LoVo (cell line): ENCODE results near the gene AKAP7.
A peak's percentile ranks its signal among the peaks of the same experiment; 100 is the strongest.

Source experiments
- DNase-seq: peaks from one replicate; pipeline ENCODE4 v3.0.0-alpha.2; 2016; ENCODE audit warnings: low spot score

Gene AKAP7

GRCh38 chr6:131205481-131206244 lies 70.4 kb downstream of the AKAP7 start:
- DNase-seq: no peak

- no peak for DNase-seq
These were observed 71.4 kb downstream of the AKAP7 start for GRCh38 chr6:131206463-131207251.

- DNase-seq: no peak
These were observed 73.5 kb downstream of the AKAP7 start for GRCh38 chr6:131208787-131209186.

DNA sequence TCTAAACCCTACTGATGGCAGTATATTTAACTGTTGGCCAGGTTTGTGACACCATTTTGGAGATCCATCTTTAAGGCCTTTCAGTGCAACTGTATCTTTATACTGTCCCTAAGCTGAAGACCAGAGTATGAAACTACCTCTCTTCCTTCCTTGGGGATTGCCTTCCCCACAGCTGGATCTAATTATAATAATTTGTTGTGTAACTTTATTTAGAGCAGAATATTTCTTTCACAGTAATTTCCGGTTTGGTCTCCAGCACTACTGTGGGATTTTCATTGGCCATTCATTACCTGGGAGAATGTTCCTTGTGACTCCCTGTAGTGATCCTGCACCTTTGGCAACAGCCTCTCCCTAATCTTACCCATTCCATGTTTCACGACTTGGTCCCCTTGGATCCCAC lies 75.2 kb downstream of the AKAP7 start:
- no peak for DNase-seq

DNA sequence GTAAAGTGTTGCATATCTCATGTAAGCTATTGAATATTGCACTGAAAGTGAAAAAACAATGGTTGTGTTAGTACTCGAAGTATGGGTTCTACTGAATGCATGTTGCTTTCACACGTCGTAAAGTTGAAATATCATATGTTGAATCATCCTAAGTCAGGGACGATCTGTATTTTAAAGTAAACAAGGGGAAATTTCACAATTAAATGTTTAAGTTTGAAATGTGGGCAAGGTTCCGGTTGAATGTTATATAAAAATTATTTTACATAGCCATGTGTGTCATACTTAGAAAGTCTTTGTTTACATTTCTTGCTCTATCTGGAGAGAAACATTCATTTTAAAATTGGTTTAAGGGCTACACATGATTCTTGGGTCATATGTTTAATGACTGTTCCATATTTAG lies 76.8 kb downstream of the AKAP7 start:
- DNase-seq: no peak

GRCh38 chr6:131212913-131213312 lies 77.6 kb downstream of the AKAP7 start:
- no peak for DNase-seq

GRCh38 chr6:131213501-131213990 lies 78.3 kb downstream of the AKAP7 start:
- no peak for DNase-seq

- DNase-seq: no peak
These were observed 80.0 kb downstream of the AKAP7 start for GRCh38 chr6:131215219-131215618.

GRCh38 chr6:131216246-131216645 lies 81.0 kb downstream of the AKAP7 start:
- no peak for DNase-seq

GRCh38 chr6:131222773-131223172 lies 87.5 kb downstream of the AKAP7 start:
- DNase-seq: no peak

DNA sequence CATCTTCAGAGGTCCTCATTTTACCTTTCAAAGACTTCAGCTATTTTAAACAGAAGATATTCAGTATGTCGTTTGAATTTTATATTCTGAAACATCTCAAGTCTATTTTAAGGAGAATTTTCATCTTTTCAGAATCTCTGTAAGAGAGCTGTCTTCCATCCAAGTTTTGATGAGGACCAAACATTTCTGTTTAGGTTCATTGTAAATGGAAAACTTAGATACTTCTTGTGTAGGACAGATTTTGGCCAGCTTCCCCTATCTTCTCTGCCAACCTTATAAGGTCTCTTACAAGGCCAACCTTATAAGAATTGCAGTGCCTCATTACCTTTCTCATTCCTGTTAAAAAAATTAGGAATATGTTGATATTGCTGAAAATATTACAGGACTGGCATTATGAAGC lies 88.1 kb downstream of the AKAP7 start:
- DNase-seq: no peak

DNA sequence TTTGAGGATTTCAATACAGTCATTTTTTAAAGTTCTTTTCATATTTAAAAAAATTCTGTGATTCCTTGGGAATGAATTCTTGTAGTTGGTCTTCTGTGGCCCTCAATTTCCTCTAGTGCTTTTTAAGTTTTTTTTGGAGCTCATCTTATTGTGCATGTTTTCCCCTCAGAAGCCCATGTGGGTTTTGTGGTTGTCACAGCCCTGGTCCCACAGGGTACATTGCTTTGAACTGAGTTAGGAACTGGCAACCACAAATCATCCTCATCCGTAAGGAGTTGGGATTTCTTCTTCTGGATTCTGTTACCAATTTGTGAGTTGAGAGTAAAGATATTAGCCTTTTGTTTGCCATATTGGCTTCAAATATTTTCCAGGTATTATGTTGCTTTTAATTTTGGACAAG lies 89.9 kb downstream of the AKAP7 start:
- DNase-seq: no peak

- DNase-seq: no peak
These were observed 90.7 kb downstream of the AKAP7 start for GRCh38 chr6:131225959-131226358.

DNA sequence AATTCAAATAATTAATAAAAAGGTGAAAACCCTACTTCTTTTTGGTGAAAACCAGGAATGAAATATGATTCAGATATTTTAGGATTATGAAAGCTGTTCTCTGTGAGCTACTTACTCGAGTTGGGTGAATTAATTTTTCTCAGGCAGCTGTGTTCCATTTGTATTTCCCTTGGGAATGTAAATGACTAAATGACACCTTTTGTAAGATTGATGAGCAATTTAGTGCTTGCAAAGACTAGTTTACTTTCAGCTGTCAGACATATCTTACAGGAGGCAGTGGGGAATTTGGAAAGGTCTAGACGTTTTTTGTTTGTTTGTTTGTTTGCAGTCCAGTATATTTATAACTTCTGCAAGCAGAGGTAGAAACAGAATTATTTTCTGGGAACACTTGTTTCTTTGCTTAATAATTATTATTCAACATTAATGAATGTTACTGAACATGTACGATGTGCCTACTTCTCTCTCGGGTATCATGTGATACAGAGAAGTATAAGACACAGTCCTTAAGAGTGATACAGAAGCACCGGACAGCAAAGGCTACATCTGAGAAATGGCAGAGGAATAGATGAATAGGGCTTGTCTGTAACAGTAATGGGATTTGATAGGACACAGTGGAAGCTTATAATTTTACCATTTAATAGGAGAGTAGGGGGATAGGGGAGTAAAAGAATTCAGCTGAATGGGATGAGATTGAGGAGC lies 91.3 kb downstream of the AKAP7 start:
- DNase-seq: no peak

DNA sequence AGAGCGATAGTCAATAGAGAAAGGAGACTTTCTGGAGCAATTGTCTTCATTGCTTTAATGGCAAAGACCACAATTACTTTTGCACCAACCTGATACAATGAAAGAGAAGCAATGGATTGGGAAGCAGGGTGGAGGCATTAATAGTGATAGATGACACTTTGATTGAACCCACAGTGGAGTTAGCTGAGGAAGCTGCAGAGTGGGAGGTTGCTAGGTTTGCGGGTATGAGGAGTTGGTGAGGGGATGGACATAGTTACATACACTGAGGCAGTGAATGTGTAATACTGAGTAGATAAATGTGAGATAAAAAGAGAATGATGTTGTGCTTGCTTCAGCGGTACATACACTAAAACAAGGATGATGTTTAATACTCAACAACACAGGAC lies 91.9 kb downstream of the AKAP7 start:
- no peak for DNase-seq

GRCh38 chr6:131231103-131231502 lies 95.8 kb downstream of the AKAP7 start:
- DNase-seq: no peak

DNA sequence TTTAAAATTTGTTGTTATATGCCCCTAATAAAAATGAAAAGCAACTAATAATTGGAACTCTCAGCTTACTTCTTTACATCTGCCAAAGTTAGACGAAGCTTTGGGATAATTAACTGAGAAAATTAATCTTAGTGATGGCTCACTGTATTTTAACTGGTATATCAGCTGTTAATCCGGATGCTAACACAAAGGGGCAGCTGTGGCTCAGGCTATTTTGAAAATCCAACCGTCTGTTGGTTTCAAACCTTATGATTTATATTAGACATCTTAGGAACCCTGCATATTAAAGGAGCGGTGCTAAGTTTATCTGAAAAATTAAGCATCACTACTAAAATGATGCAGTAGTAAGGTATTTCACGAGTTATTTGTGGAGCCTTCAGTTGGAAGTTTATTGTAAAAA lies 96.6 kb downstream of the AKAP7 start:
- DNase-seq: no peak

GRCh38 chr6:131244942-131245341 lies 109.7 kb downstream of the AKAP7 start:
- no peak for DNase-seq

GRCh38 chr6:131250122-131250521 lies 114.9 kb downstream of the AKAP7 start:
- peak; percentile 8 for DNase-seq

DNA sequence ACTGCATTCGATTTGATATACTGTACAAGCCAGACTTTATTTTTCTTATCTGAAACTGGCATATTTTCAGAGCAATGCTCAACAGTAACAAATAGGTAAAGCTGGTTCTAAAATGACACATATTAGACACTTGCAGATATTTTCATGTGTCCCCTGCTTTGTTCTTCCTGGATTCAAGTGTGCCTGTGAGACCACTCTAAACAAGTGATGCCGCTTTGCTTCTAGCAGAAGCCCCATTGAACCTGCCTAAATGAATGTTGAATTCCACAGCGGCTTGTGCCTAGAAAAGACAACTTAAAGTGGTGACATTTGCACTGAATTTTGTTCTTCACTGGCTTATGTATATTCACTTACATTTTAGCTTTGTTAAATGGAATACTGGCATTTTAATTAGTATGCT lies 115.7 kb downstream of the AKAP7 start:
- DNase-seq: no peak

GRCh38 chr6:131251590-131252199 lies 116.4 kb downstream of the AKAP7 start:
- no peak for DNase-seq

- no peak for DNase-seq
These were observed 120.2 kb downstream of the AKAP7 start for GRCh38 chr6:131255434-131255833.
